Activated CD4-positive, alpha-beta T cell treated with anti-CD3 and anti-CD28 coated beads for 36 hours (primary cell): Measurements from ENCODE around the gene NBPF3. TPM values are rescaled to one million over a fixed set of nuclear protein-coding genes. Genes with fewer than 3 reads are reported as not detected.
"Not testable (repeated sequence)": the region's sequence is repeated elsewhere in the genome, so short reads cannot be mapped to it uniquely, and the experiment has no call there.

Source experiments
- ATAC-seq: fragments of 200-7000 bp; cut with Tn5 transposase; one replicate; pipeline ENCODE4 v1.10.0; 2021; ENCODE audit warnings: mild to moderate bottlenecking, moderate library complexity
- CTCF ChIA-PET: fragments of 350-600 bp; sonication (Branson Sonifier 250); formaldehyde crosslinking; loops from one replicate; lab custom pipeline; 2021; ENCODE audit warnings: antibody characterized with exemption; lab: Charles Lee
- POLR2A ChIA-PET: fragments of 350-600 bp; sonication (Branson Sonifier 250); formaldehyde crosslinking; loops from one replicate; lab custom pipeline; 2021; ENCODE audit warnings: antibody characterized with exemption, inconsistent platforms; lab: Charles Lee
- DNase-seq: peaks from one replicate; pipeline ENCODE4 v3.0.0-alpha.2; 2020
- H3K27ac Mint-ChIP-seq: one replicate; pipeline ENCODE4 v1.8.0; 2021; ENCODE audit warnings: mixed read lengths
- H3K27me3 Mint-ChIP-seq: one replicate; pipeline ENCODE4 v1.8.0; 2021; ENCODE audit warnings: mixed read lengths
- H3K36me3 Mint-ChIP-seq: one replicate; pipeline ENCODE4 v1.8.0; 2021; ENCODE audit warnings: low read depth, mixed read lengths
- H3K4me1 Mint-ChIP-seq: one replicate; pipeline ENCODE4 v1.8.0; 2021; ENCODE audit warnings: mixed read lengths
- H3K4me3 Mint-ChIP-seq: one replicate; pipeline ENCODE4 v1.8.0; 2021; ENCODE audit warnings: mild to moderate bottlenecking, moderate library complexity, mixed read lengths
- H3K9me3 Mint-ChIP-seq: one replicate; pipeline ENCODE4 v1.8.0; 2021; ENCODE audit warnings: low read depth, mixed read lengths
- intact Hi-C, 2 experiments: fragments of 100-400 bp; cut with DNase I in 1 of 2; cut with micrococcal nuclease in 1 of 2; formaldehyde crosslinking; loops; one replicate each; pipeline versions ENCODE4 v1.14.2 to v1.15.1; 2022 to 2024; cut with DNase I, micrococcal nuclease
- total RNA-seq, 2 experiments: library from RNA; stranded (reverse); gene quantifications; one replicate each; pipeline ENCODE4 v1.2.3, GENCODE V29; 2021

The NBPF3 gene
- 1 to 10 TPM; 8.5 to 9.9 TPM for total RNA-seq

GRCh38 chr1:21439721-21440629 lies at the start of gene NBPF3:
TSS of gene NBPF3 (plus strand) at chr1:21440137. CDS start at chr1:21445087, 4,950 bp downstream.
- Mint-ChIP-seq H3K36me3 (peaks cover under 1% of the 10 kb centered on the region), H3K27ac (peak within 1 kb of the TSS; percentile 93), H3K9me3 (no peaks in the 10 kb centered on the region), H3K4me3 (peak within 1 kb of the TSS; percentile 91), H3K4me1 (peaks cover 17% of the 10 kb centered on the region), H3K27me3 (peaks cover 3% of the 10 kb centered on the region)
- DNase-seq (peak; percentile 96), ATAC-seq (peak; percentile 98)
- intact Hi-C loops = loop anchor here in 1 of 2 experiments (1.0 to 5.0 kb wide), 6 partner anchors 95 to 653 kb away; partner anchors contain the start of genes EIF4G3 and HP1BP3
- POLR2A ChIA-PET = interaction anchor here (0.6 kb wide), 1 partner anchor 1728 kb away, joined by 3 read pairs; no protein-coding TSS in a partner anchor
- CTCF ChIA-PET = interaction anchor here (0.7 to 1.5 kb wide), 4 partner anchors 71 to 556 kb away, joined by 3 to 6 read pairs (median 4); no protein-coding TSS in a partner anchor

- Mint-ChIP-seq H3K4me1 (peaks cover 7% of the 10 kb centered on the region), H3K27ac (no peak overlapping the region), H3K4me3 (no peak overlapping the region), H3K36me3 (no peaks in the 10 kb centered on the region), H3K27me3 (no peaks in the 10 kb centered on the region), H3K9me3 (no peaks in the 10 kb centered on the region)
- CTCF ChIA-PET = interaction anchor here (1.2 kb wide), 1 partner anchor 23 kb away, joined by 3 read pairs; no protein-coding TSS in a partner anchor
- intact Hi-C loops = no loop called here
- DNase-seq (no peak), ATAC-seq (no peak)
- POLR2A ChIA-PET = no interaction called here
Measured at GRCh38 chr1:21391497-21391896, 48.4 kb upstream of the NBPF3 start.

GRCh38 chr1:21392587-21393263 lies 47.2 kb upstream of the NBPF3 start:
- Mint-ChIP-seq H3K27me3 (no peaks in the 10 kb centered on the region), H3K27ac (no peak overlapping the region), H3K9me3 (no peaks in the 10 kb centered on the region), H3K4me1 (peaks cover 8% of the 10 kb centered on the region), H3K36me3 (no peaks in the 10 kb centered on the region), H3K4me3 (no peak overlapping the region)
- intact Hi-C loops = no loop called here
- no peak for ATAC-seq
- no peak for DNase-seq
- CTCF ChIA-PET = interaction anchor here (0.7 to 1.2 kb wide), 2 partner anchors 24 to 644 kb away, joined by 3 read pairs; no protein-coding TSS in a partner anchor
- POLR2A ChIA-PET = no interaction called here

- ChIA-PET POLR2A (no interaction called here), CTCF (no interaction called here)
- intact Hi-C loops = no loop called here
- H3K27ac Mint-ChIP-seq = no peak overlapping the region
- ATAC-seq (no peak), DNase-seq (no peak)
- H3K36me3 Mint-ChIP-seq = no peaks in the 10 kb centered on the region
- peaks cover 2% of the 10 kb centered on the region for H3K27me3 Mint-ChIP-seq
- H3K4me1 Mint-ChIP-seq = peaks cover 9% of the 10 kb centered on the region
- H3K9me3 Mint-ChIP-seq = no peaks in the 10 kb centered on the region
- no peak overlapping the region for H3K4me3 Mint-ChIP-seq
Measured at GRCh38 chr1:21396516-21396915, 43.4 kb upstream of the NBPF3 start.

- peak overlapping the region; percentile 30 for H3K4me3 Mint-ChIP-seq
- CTCF ChIA-PET = no interaction called here
- intact Hi-C loops = no loop called here
- H3K36me3 Mint-ChIP-seq = no peaks in the 10 kb centered on the region
- H3K27me3 Mint-ChIP-seq = peaks cover 2% of the 10 kb centered on the region
- POLR2A ChIA-PET = no interaction called here
- H3K9me3 Mint-ChIP-seq = no peaks in the 10 kb centered on the region
- DNase-seq (peak; percentile 45), ATAC-seq (peak; percentile 63)
- H3K27ac Mint-ChIP-seq = peak overlapping the region; percentile 15
- peaks cover 9% of the 10 kb centered on the region for H3K4me1 Mint-ChIP-seq
Measured at GRCh38 chr1:21397813-21398188, 42.1 kb upstream of the NBPF3 start.

GRCh38 chr1:21401726-21402346 lies 38.1 kb upstream of the NBPF3 start:
- ATAC-seq, H3K36me3 Mint-ChIP-seq, POLR2A ChIA-PET, H3K4me3 Mint-ChIP-seq, intact Hi-C loops, H3K27me3 Mint-ChIP-seq, DNase-seq, H3K9me3 Mint-ChIP-seq, CTCF ChIA-PET, H3K27ac Mint-ChIP-seq, H3K4me1 Mint-ChIP-seq: not testable (repeated sequence)

- intact Hi-C loops = no loop called here
- ChIA-PET POLR2A (no interaction called here), CTCF (no interaction called here)
- ATAC-seq = no peak
- no peaks in the 10 kb centered on the region for H3K4me1 Mint-ChIP-seq
- H3K36me3 Mint-ChIP-seq = no peaks in the 10 kb centered on the region
- H3K27me3 Mint-ChIP-seq = peaks cover 2% of the 10 kb centered on the region
- no peak for DNase-seq
- no peak overlapping the region for H3K27ac Mint-ChIP-seq
- no peaks in the 10 kb centered on the region for H3K9me3 Mint-ChIP-seq
- no peak overlapping the region for H3K4me3 Mint-ChIP-seq
Measured at GRCh38 chr1:21406659-21407058, 33.3 kb upstream of the NBPF3 start.

- H3K4me1 Mint-ChIP-seq, H3K27me3 Mint-ChIP-seq, intact Hi-C loops, H3K36me3 Mint-ChIP-seq, H3K4me3 Mint-ChIP-seq, DNase-seq, H3K27ac Mint-ChIP-seq, CTCF ChIA-PET, POLR2A ChIA-PET, ATAC-seq, H3K9me3 Mint-ChIP-seq: not testable (repeated sequence)
Measured at GRCh38 chr1:21409897-21410296, 30.0 kb upstream of the NBPF3 start.

- Mint-ChIP-seq H3K27ac (no peak overlapping the region), H3K36me3 (no peaks in the 10 kb centered on the region), H3K27me3 (peaks cover 11% of the 10 kb centered on the region), H3K4me1 (no peaks in the 10 kb centered on the region), H3K4me3 (no peak overlapping the region), H3K9me3 (no peaks in the 10 kb centered on the region)
- ATAC-seq (no peak), DNase-seq (no peak)
- intact Hi-C loops = no loop called here
- ChIA-PET CTCF (interaction anchor here (0.6 to 1.5 kb wide), 2 partner anchors 144 to 159 kb away, joined by 3 read pairs; no protein-coding TSS in a partner anchor), POLR2A (no interaction called here)
Measured at GRCh38 chr1:21414015-21414414, 25.9 kb upstream of the NBPF3 start.

GRCh38 chr1:21420378-21420777 lies 19.6 kb upstream of the NBPF3 start:
- H3K9me3 Mint-ChIP-seq, POLR2A ChIA-PET, H3K27ac Mint-ChIP-seq, H3K36me3 Mint-ChIP-seq, ATAC-seq, CTCF ChIA-PET, H3K4me3 Mint-ChIP-seq, DNase-seq, intact Hi-C loops, H3K4me1 Mint-ChIP-seq: not testable (repeated sequence)
- peaks cover 28% of the 10 kb centered on the region for H3K27me3 Mint-ChIP-seq

GRCh38 chr1:21421307-21421706 lies 18.6 kb upstream of the NBPF3 start:
- H3K4me1 Mint-ChIP-seq, H3K27ac Mint-ChIP-seq, H3K36me3 Mint-ChIP-seq, DNase-seq, POLR2A ChIA-PET, H3K9me3 Mint-ChIP-seq, ATAC-seq, intact Hi-C loops, CTCF ChIA-PET, H3K4me3 Mint-ChIP-seq: not testable (repeated sequence)
- peaks cover 23% of the 10 kb centered on the region for H3K27me3 Mint-ChIP-seq
